ENCODE data around the gene RGS13. TPM values are rescaled to one million over a fixed set of nuclear protein-coding genes. Genes with fewer than 3 reads are reported as not detected.

The RGS13 gene
- total and polyA plus RNA-seq, 7 donors: 0.36 to 7.8 (median 1.2) TPM; not detected in 2

GRCh38 chr1:192691041-192691440 lies 55.1 kb downstream of the RGS13 start:
- H3K4me3 ChIP-seq: no peak overlapping the region
- TF ChIP-seq POLR2AphosphoS5 (IDR thresholded peaks at IDR 0.05): no peak
- TF ChIP-seq EP300 (IDR thresholded peaks at IDR 0.05): no peak
- no peak for TF ChIP-seq CTCF (IDR thresholded peaks at IDR 0.05)
- TF ChIP-seq POLR2A (IDR thresholded peaks at IDR 0.05): no peak
- no peaks in the 10 kb centered on the region for H3K4me1 ChIP-seq
- intact Hi-C loops (cut with DNase I): no loop called here
- H3K9me3 ChIP-seq: no peaks in the 10 kb centered on the region
- H3K27ac ChIP-seq: no peak overlapping the region
- no peak for DNase-seq
- H3K36me3 ChIP-seq: no peaks in the 10 kb centered on the region
- no peaks in the 10 kb centered on the region for H3K27me3 ChIP-seq
- WGBS, 2 donors: 72 to 83% methylated on average over 1 of the region's 1 CpG

GRCh38 chr1:192696082-192696481 lies 60.1 kb downstream of the RGS13 start:
- Histone ChIP-seq H3K27me3 (no peaks in the 10 kb centered on the region), H3K36me3 (no peaks in the 10 kb centered on the region), H3K9me3 (no peaks in the 10 kb centered on the region), H3K4me3 (no peak overlapping the region), H3K4me1 (peaks cover 0 to 6% (median 5%) of the 10 kb centered on the region in 4 donors), H3K27ac (no peak overlapping the region)
- TF ChIP-seq CTCF (IDR thresholded peaks at IDR 0.05) (no peak), POLR2A (IDR thresholded peaks at IDR 0.05) (no peak), EP300 (IDR thresholded peaks at IDR 0.05) (no peak), POLR2AphosphoS5 (IDR thresholded peaks at IDR 0.05) (no peak)
- intact Hi-C loops (cut with DNase I): no loop called here
- 91 to 94% methylated on average over 2 of the region's 2 CpGs for WGBS, 2 donors
- no peak for DNase-seq

GRCh38 chr1:192697771-192698170 lies 61.8 kb downstream of the RGS13 start:
- Histone ChIP-seq H3K9me3 (no peaks in the 10 kb centered on the region), H3K27me3 (no peaks in the 10 kb centered on the region), H3K27ac (no peak overlapping the region), H3K36me3 (no peaks in the 10 kb centered on the region), H3K4me3 (no peak overlapping the region), H3K4me1 (peaks cover 0 to 21% (median 19%) of the 10 kb centered on the region in 4 donors)
- no peak for TF ChIP-seq POLR2A (IDR thresholded peaks at IDR 0.05)
- TF ChIP-seq EP300 (IDR thresholded peaks at IDR 0.05): no peak
- TF ChIP-seq POLR2AphosphoS5 (IDR thresholded peaks at IDR 0.05): no peak
- no peak for TF ChIP-seq CTCF (IDR thresholded peaks at IDR 0.05)
- no peak for DNase-seq
- 78 to 86% methylated on average over 2 of the region's 2 CpGs for WGBS, 2 donors
- intact Hi-C loops (cut with DNase I): no loop called here

- TF ChIP-seq EP300 (IDR thresholded peaks at IDR 0.05): no peak
- no peak for TF ChIP-seq CTCF (IDR thresholded peaks at IDR 0.05)
- no peak for TF ChIP-seq POLR2A (IDR thresholded peaks at IDR 0.05)
- no peak for TF ChIP-seq POLR2AphosphoS5 (IDR thresholded peaks at IDR 0.05)
- H3K36me3 ChIP-seq: no peaks in the 10 kb centered on the region
- no peaks in the 10 kb centered on the region for H3K9me3 ChIP-seq
- no peak overlapping the region for H3K4me3 ChIP-seq
- no peaks in the 10 kb centered on the region for H3K27me3 ChIP-seq
- intact Hi-C loops (cut with DNase I): no loop called here
- H3K27ac ChIP-seq: no peak overlapping the region
- H3K4me1 ChIP-seq: peaks cover 0 to 21% (median 19%) of the 10 kb centered on the region in 4 donors
- DNase-seq: no peak
- WGBS, 2 donors: 93 to 96% methylated on average over 11 of the region's 11 CpGs
Observed at GRCh38 chr1:192698731-192699130, 62.8 kb downstream of the RGS13 start.

GRCh38 chr1:192700834-192701271 lies 64.9 kb downstream of the RGS13 start:
- intact Hi-C loops (cut with DNase I): no loop called here
- no peak for DNase-seq
- Histone ChIP-seq H3K4me3 (no peak overlapping the region), H3K36me3 (no peaks in the 10 kb centered on the region), H3K4me1 (peaks cover 0 to 21% (median 19%) of the 10 kb centered on the region in 4 donors), H3K27ac (no peak overlapping the region), H3K9me3 (no peaks in the 10 kb centered on the region), H3K27me3 (no peaks in the 10 kb centered on the region)
- TF ChIP-seq EP300 (IDR thresholded peaks at IDR 0.05): no peak
